Bronchial epithelial cell (primary cell): ENCODE measurements around the gene ERBIN. TPM values are rescaled to one million over a fixed set of nuclear protein-coding genes. Genes with fewer than 3 reads are reported as not detected.
A peak's percentile ranks its signal among the peaks of the same experiment; 100 is the strongest.

Experiments used
- DNase-seq: peaks from one replicate; pipeline ENCODE4 v3.0.0-alpha.2; 2010; ENCODE audit warnings: low read depth
- FAIRE-seq: peaks from 2 replicates; lab custom pipeline; 2011; peaks lifted over from hg19 to GRCh38; lab: Jason Lieb, UNC
- H3K27me3 ChIP-seq: 2 replicates; pipeline ENCODE4 v1.5.1; 2011; ENCODE audit warnings: low read length; ENCODE audit not compliant: control insufficient read depth, insufficient read depth
- H3K36me3 ChIP-seq: 2 replicates; pipeline ENCODE4 v1.5.1; 2011; ENCODE audit warnings: low read length; ENCODE audit not compliant: control insufficient read depth, insufficient read depth
- H3K4me3 ChIP-seq: 2 replicates; pipeline ENCODE4 v1.5.1; 2011; ENCODE audit warnings: mild to moderate bottlenecking, low read depth, low read length, control low read depth
- total RNA-seq: library from RNA; depleted of rRNA; stranded (reverse); fragments of >200 nt; gene quantifications from 2 replicates; pipeline ENCODE4 v1.2.1, GENCODE V29; 2014
- TF ChIP-seq, protein P1 (sequence below): IDR thresholded peaks from 2 replicates; pipeline ENCODE4 v1.5.1; 2011; ENCODE audit warnings: mild to moderate bottlenecking, moderate library complexity, low read length, control low read depth, inconsistent platforms; ENCODE audit not compliant: insufficient read depth, severe bottlenecking

Gene ERBIN
- total RNA-seq, 1 donor from 2014 or later = 46.1 TPM

- H3K4me3 ChIP-seq = no peak overlapping the region
- TF ChIP-seq, protein P1, sequence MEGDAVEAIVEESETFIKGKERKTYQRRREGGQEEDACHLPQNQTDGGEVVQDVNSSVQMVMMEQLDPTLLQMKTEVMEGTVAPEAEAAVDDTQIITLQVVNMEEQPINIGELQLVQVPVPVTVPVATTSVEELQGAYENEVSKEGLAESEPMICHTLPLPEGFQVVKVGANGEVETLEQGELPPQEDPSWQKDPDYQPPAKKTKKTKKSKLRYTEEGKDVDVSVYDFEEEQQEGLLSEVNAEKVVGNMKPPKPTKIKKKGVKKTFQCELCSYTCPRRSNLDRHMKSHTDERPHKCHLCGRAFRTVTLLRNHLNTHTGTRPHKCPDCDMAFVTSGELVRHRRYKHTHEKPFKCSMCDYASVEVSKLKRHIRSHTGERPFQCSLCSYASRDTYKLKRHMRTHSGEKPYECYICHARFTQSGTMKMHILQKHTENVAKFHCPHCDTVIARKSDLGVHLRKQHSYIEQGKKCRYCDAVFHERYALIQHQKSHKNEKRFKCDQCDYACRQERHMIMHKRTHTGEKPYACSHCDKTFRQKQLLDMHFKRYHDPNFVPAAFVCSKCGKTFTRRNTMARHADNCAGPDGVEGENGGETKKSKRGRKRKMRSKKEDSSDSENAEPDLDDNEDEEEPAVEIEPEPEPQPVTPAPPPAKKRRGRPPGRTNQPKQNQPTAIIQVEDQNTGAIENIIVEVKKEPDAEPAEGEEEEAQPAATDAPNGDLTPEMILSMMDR = no peak
- no peaks in the 10 kb centered on the region for H3K27me3 ChIP-seq
- DNase-seq (peak; percentile 89), FAIRE-seq (no peak)
- H3K36me3 ChIP-seq = no peaks in the 10 kb centered on the region
Observed at GRCh38 chr5:66113160-66113559, 186.8 kb downstream of the ERBIN start.

DNA sequence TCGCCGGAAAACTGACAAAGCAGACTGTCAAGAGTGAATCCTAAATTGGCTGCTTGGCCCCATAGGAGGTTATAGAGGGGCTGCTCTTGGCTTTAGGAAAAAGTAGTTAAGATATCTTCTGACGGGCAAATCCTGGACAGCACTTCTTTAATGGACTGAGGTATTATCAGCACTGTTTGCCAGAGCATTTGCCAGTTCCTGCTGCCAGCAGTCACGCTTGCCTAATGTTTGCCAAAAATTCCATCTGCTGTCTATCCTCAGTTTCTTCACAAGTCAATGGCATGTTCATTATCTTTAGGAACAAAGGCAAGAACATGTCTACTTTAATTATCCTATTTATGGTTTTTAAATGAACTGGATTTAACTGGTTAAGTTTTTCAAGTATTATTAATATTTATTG is 191.9 kb downstream of the ERBIN start:
- no peak overlapping the region for H3K4me3 ChIP-seq
- FAIRE-seq (no peak), DNase-seq (no peak)
- no peaks in the 10 kb centered on the region for H3K27me3 ChIP-seq
- TF ChIP-seq, protein P1 = no peak
- no peaks in the 10 kb centered on the region for H3K36me3 ChIP-seq

DNA sequence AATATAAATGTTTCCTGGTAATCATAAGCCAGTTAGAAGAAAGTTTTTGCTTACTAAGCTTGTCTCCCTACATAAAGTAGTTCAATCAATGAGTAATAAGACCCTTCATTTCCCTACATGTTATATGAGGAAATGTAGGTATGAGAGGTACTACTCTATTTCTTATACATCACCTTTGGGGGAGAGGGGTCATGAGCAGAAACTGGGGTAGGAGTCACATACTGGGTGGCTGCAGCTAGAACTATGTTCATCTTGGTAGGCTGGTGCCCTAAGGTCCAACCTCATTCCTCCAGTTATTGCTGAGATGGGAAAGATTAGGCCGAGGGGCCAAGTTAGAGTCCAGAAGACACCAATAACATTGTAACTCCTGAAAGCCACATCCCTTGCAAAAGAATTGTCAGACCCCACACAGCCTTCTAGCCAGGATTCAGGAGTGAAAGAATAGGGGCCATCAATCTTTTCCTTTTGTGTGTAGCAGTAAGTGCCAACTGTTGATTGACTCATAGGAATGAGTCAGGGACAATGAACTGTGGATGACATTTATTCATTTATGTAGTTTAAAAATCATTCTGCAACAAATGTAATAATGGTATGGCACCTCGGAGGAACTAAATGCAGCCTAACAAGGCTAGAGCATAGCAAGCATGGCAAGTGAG is 196.1 kb downstream of the ERBIN start:
- no peaks in the 10 kb centered on the region for H3K27me3 ChIP-seq
- TF ChIP-seq, protein P1 = no peak
- no peak overlapping the region for H3K4me3 ChIP-seq
- FAIRE-seq (no peak), DNase-seq (peak; percentile 61)
- H3K36me3 ChIP-seq = no peaks in the 10 kb centered on the region

DNA sequence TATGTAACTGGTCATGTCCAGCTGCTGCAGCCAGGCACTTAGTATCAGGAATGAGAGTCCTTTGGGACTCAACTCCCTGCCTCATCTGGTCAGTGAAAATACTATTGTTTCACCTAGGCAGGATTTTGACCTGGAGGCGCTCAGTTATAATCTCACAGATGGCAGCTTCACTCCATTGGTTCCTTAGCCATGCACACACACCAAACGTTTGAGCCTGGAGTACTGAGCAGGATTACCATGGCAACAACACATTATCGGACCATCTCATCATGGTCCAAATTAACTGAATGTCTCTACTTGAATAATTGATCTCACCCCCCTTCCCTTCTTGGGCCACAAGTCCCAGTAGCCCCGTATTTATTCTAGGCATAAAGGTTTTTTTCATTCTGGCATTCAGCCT is 202.8 kb downstream of the ERBIN start:
- no peaks in the 10 kb centered on the region for H3K27me3 ChIP-seq
- FAIRE-seq = no peak
- H3K36me3 ChIP-seq = no peaks in the 10 kb centered on the region
- no peak overlapping the region for H3K4me3 ChIP-seq
- TF ChIP-seq, protein P1 = no peak
- DNase-seq = no peak

GRCh38 chr5:66130493-66130892 is 204.1 kb downstream of the ERBIN start:
- no peak for FAIRE-seq
- H3K4me3 ChIP-seq = no peak overlapping the region
- TF ChIP-seq, protein P1 = no peak
- no peaks in the 10 kb centered on the region for H3K36me3 ChIP-seq
- DNase-seq = no peak
- H3K27me3 ChIP-seq = no peaks in the 10 kb centered on the region

Other genes with a start within 250 kb of the ERBIN start
- 12.9 and 22.5 TPM in 2 replicates for gene SGTB, start 204.5 kb upstream of the ERBIN start, total RNA-seq
- gene NLN, start 204.4 kb upstream of the ERBIN start, total RNA-seq = 20.0 and 40.3 TPM in 2 replicates
- 45.5 and 71.7 TPM in 2 replicates for gene SREK1, start 217.7 kb downstream of the ERBIN start, total RNA-seq